Lung (tissue), 12 donors: Measurements from ENCODE around the gene IGSF3. TPM values are rescaled to one million over a fixed set of nuclear protein-coding genes. Genes with fewer than 3 reads are reported as not detected.

Experiments
- ATAC-seq: fragments of 200-7000 bp; cut with Tn5 transposase; one replicate; pipeline ENCODE4 v1.9.1; 2020; ENCODE audit warnings: moderate number of reproducible peaks; ENCODE audit not compliant: insufficient read depth, low FRiP score
- DNase-seq, 3 donors: peaks; one replicate each; pipeline ENCODE4 v3.0.0-alpha.2; 2013 to 2017
- H3K27ac ChIP-seq, 2 donors: one replicate each; pipeline ENCODE4 v1.5.1; 2013; ENCODE audit warnings: mild to moderate bottlenecking in 2 of 2, moderate library complexity in 2 of 2, control low read depth in 1 of 2, inconsistent platforms in 1 of 2, low read depth in 1 of 2, low read length in 1 of 2
- H3K27me3 ChIP-seq, 3 donors: one replicate each; pipeline ENCODE4 v1.5.1; 2013; ENCODE audit warnings: low read length in 2 of 3; ENCODE audit not compliant: control insufficient read depth in 3 of 3, insufficient read depth in 3 of 3
- H3K36me3 ChIP-seq, 4 donors: one replicate each; pipeline ENCODE4 v1.5.1; 2013; ENCODE audit warnings: low read length in 4 of 4, mild to moderate bottlenecking in 1 of 4, moderate library complexity in 1 of 4; ENCODE audit not compliant: control insufficient read depth in 4 of 4, insufficient read depth in 4 of 4
- H3K4me1 ChIP-seq, 5 donors: one replicate each; pipeline ENCODE4 v1.5.1; 2013; ENCODE audit warnings: low read length in 5 of 5, mild to moderate bottlenecking in 2 of 5, moderate library complexity in 1 of 5; ENCODE audit not compliant: control insufficient read depth in 5 of 5, insufficient read depth in 5 of 5
- H3K4me3 ChIP-seq: one replicate; pipeline ENCODE4 v1.5.1; 2013; ENCODE audit warnings: mild to moderate bottlenecking, control low read depth, moderate library complexity
- H3K9ac ChIP-seq, 2 donors: one replicate each; pipeline ENCODE4 v1.5.1; 2013; ENCODE audit warnings: low read length in 2 of 2, control low read depth in 1 of 2; ENCODE audit not compliant: insufficient read depth in 1 of 2
- H3K9me3 ChIP-seq, 4 donors: one replicate each; pipeline ENCODE4 v1.5.1; 2013; ENCODE audit warnings: low read length in 3 of 4, mild to moderate bottlenecking in 1 of 4, moderate library complexity in 1 of 4; ENCODE audit not compliant: control insufficient read depth in 4 of 4, insufficient read depth in 3 of 4
- WGBS, 2 donors: extraction: QIAGEN DNeasy Blood & Tissue Kit; methylation state at CpG; one replicate each; pipeline ENCODE4 v1.1.7; 2013; 5-methylcytosine and 5-hydroxymethylcytosine counted together
- polyA plus RNA-seq, 2 donors: library from polyadenylated mRNA; stranded (reverse); fragments of 200-250 nt; gene quantifications; one replicate each; pipeline ENCODE4 v1.2.1, GENCODE V29; 2013
- total RNA-seq, 2 donors: library from RNA; depleted of rRNA in 1 of 2; stranded (reverse); fragments of >200 nt in 1 of 2; gene quantifications; one replicate each; pipeline ENCODE4 v1.2.1, GENCODE V29; 2014 to 2021
- TF ChIP-seq, protein P1 (sequence below): IDR thresholded peaks from 2 replicates; pipeline ENCODE4 v1.5.1; 2012; ENCODE audit warnings: mild to moderate bottlenecking; ENCODE audit errors: control extremely low read depth, extremely low read depth
- donor health status: control.
- donor health status: control.
- donor health status: Bipolar disorder and iron deficiency.
- donor health status: healthy.
- donor health status: DM: yes; HTN: yes; CAD: no.

IGSF3 gene
- total and polyA plus RNA-seq, 4 donors, result 6.3 to 48.5 (median 13.3) TPM

DNA sequence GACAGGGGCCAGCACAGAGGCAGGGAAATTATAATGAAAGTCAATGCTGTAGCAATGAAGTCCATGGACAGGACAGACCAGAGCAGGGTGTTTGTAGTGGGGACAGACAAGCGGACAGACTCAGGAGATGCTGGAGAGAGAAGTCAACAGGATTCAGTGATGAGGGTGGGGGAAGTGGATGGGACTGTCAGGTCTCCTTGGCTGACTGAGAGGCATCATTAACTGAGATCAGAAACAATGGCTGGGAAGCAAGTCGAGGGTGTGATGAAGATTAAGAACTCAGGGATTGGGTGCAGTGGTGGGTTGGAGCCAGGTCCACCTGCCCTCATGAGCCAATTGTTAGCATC is 122.2 kb downstream of the IGSF3 start:
- H3K36me3 ChIP-seq, result peaks cover 4 to 26% (median 7%) of the 10 kb centered on the region in 4 donors
- 89 to 94% methylated on average over 2 of the region's 2 CpGs for WGBS, 2 donors
- H3K9ac ChIP-seq, result no peak overlapping the region
- TF ChIP-seq, protein P1, sequence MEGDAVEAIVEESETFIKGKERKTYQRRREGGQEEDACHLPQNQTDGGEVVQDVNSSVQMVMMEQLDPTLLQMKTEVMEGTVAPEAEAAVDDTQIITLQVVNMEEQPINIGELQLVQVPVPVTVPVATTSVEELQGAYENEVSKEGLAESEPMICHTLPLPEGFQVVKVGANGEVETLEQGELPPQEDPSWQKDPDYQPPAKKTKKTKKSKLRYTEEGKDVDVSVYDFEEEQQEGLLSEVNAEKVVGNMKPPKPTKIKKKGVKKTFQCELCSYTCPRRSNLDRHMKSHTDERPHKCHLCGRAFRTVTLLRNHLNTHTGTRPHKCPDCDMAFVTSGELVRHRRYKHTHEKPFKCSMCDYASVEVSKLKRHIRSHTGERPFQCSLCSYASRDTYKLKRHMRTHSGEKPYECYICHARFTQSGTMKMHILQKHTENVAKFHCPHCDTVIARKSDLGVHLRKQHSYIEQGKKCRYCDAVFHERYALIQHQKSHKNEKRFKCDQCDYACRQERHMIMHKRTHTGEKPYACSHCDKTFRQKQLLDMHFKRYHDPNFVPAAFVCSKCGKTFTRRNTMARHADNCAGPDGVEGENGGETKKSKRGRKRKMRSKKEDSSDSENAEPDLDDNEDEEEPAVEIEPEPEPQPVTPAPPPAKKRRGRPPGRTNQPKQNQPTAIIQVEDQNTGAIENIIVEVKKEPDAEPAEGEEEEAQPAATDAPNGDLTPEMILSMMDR, result no peak
- H3K4me1 ChIP-seq, result peaks cover 0 to 5% (median 0%) of the 10 kb centered on the region in 5 donors
- no peak for DNase-seq
- ATAC-seq, result no peak
- H3K4me3 ChIP-seq, result no peak overlapping the region
- no peaks in the 10 kb centered on the region for H3K27me3 ChIP-seq
- no peak overlapping the region for H3K27ac ChIP-seq
- no peaks in the 10 kb centered on the region for H3K9me3 ChIP-seq

DNA sequence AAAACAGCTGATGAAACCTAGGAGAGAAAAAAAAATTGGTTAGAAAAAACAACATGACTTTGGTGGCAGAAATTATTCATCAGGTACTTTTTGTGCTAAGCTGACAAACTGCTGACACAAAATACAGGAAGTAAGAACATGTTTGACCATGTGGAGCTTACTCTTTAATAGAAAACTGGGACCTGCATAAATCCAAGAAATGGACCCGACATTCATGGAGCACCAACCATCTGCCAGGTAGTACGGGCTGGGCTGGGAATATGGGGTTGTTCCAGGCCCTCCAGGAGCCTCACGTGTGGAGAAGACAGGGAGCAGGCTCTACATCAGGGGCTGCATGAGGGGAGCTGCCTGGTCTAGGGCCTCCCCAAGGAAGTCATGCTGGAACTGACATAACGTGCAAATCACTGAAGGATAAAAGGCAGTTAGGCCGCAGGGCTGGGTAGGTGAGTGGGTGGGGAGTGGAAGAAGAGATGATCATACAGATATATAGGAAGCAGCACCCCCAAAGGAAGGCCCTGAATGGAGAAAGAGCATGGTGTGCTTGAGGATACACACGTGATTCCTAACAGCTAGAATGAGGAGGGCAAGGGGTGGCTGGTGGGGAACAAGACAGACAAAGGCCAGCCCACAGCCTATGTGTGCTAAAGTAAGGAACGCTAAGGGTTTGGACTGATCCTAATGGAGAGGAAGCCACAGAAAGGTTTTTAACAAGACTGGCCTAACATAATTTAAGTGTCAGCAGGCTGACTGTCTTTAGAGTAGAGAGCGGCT is 122.8 kb downstream of the IGSF3 start:
- no peaks in the 10 kb centered on the region for H3K27me3 ChIP-seq
- DNase-seq (no peak), ATAC-seq (no peak)
- 82 to 90% methylated on average over 8 of the region's 8 CpGs for WGBS, 2 donors
- peaks cover 0 to 5% (median 0%) of the 10 kb centered on the region in 5 donors for H3K4me1 ChIP-seq
- no peaks in the 10 kb centered on the region for H3K9me3 ChIP-seq
- TF ChIP-seq, protein P1, result no peak
- no peak overlapping the region for H3K4me3 ChIP-seq
- H3K27ac ChIP-seq, result no peak overlapping the region
- H3K9ac ChIP-seq, result no peak overlapping the region
- peaks cover 4 to 26% (median 7%) of the 10 kb centered on the region in 4 donors for H3K36me3 ChIP-seq

DNA sequence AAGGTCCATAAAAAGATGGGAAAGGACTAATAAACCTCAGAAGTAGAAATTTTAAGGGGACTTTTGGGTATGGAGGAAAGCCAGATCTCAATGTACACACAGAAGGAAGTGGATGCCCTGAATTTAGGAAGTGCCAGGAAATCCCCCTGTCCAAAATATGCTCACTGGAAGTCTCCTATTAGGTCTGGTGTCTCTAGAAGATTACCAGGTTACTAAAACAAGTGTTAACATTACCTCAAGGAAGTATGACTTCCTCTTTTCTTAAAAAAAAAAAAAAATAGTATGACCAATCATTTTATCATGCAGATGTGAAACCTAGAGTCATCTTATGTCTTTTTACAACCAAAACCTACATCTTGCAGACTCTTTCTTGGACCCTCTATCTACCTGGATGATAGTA is 127.4 kb downstream of the IGSF3 start:
- TF ChIP-seq, protein P1, result no peak
- ATAC-seq, result no peak
- Histone ChIP-seq H3K9me3 (no peaks in the 10 kb centered on the region), H3K36me3 (peaks cover 4 to 41% (median 9%) of the 10 kb centered on the region in 4 donors), H3K4me1 (peaks cover 0 to 3% (median 0%) of the 10 kb centered on the region in 5 donors), H3K27me3 (no peaks in the 10 kb centered on the region), H3K27ac (no peak overlapping the region), H3K9ac (no peak overlapping the region), H3K4me3 (no peak overlapping the region)
- no peak for DNase-seq

DNA sequence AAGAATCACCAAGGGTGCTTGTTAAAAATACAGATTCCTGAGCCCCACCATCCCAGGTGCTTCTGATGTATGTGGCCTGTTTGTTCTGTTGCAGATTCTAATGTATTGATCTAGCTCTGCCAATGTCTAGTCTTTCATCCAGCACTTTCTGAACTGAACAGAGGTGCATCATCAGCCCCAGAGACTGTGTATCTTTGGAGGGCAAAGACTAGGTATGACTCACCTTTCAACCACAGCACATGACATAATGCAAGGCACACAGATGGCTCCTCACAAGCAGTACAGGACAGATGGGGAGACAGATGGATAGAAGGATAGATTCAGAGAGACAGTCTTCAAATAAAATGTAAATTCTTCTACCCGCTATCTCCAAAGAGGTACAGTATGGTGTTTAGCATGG is 129.0 kb downstream of the IGSF3 start:
- ATAC-seq (no peak), DNase-seq (no peak)
- H3K27me3 ChIP-seq, result no peaks in the 10 kb centered on the region
- no peak overlapping the region for H3K4me3 ChIP-seq
- peaks cover 0 to 3% (median 0%) of the 10 kb centered on the region in 5 donors for H3K4me1 ChIP-seq
- 91 to 95% methylated on average over 1 of the region's 1 CpG for WGBS, 2 donors
- H3K27ac ChIP-seq, result no peak overlapping the region
- TF ChIP-seq, protein P1, result no peak
- no peak overlapping the region for H3K9ac ChIP-seq
- peaks cover 4 to 40% (median 11%) of the 10 kb centered on the region in 4 donors for H3K36me3 ChIP-seq
- no peaks in the 10 kb centered on the region for H3K9me3 ChIP-seq
